GM13976 (cell line): ENCODE measurements around the gene MCAT.

Experiments used
- DNase-seq: peaks from one replicate; pipeline ENCODE4 v3.0.0; 2012; ENCODE audit warnings: low spot score
- CTCF ChIP-seq: IDR thresholded peaks from 2 replicates; pipeline ENCODE4 v1.5.1; 2012; ENCODE audit warnings: borderline replicate concordance, mild to moderate bottlenecking; ENCODE audit not compliant: insufficient read depth; ENCODE audit errors: extremely low read depth, missing control alignments, control extremely low read depth
- in situ Hi-C: fragments of 300-500 bp; cut with MboI; formaldehyde crosslinking; loops from one replicate; pipeline ENCODE4 v1.12.0; 2022; ENCODE audit warnings: low sequenced_read_pairs, mixed read lengths, inconsistent platforms; ENCODE audit not compliant: unreplicated experiment

The MCAT gene, protein sequence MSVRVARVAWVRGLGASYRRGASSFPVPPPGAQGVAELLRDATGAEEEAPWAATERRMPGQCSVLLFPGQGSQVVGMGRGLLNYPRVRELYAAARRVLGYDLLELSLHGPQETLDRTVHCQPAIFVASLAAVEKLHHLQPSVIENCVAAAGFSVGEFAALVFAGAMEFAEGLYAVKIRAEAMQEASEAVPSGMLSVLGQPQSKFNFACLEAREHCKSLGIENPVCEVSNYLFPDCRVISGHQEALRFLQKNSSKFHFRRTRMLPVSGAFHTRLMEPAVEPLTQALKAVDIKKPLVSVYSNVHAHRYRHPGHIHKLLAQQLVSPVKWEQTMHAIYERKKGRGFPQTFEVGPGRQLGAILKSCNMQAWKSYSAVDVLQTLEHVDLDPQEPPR

DNA sequence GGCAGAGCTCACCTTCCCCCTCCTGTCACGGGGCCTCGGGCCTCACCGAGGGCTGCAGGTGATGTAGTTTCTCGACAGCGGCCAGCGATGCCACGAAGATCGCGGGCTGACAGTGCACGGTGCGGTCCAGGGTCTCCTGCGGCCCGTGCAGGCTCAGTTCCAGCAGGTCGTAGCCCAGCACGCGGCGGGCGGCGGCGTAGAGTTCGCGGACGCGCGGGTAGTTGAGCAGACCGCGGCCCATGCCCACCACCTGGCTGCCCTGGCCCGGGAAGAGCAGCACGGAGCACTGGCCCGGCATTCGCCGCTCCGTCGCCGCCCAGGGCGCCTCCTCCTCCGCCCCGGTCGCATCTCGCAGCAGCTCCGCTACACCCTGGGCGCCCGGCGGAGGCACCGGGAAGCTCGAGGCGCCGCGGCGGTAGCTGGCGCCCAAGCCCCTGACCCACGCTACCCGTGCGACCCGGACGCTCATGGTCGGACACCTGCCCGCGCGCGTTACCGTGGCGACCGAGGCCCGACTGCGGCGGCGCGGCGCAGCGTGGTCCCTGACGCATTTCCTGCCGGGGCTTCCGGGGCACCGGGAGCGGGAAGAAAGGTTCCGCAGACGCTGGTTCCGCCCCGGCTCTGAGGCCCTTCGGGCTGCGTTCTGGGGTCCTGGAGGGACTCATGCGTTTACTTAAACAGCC is at the start of gene MCAT:
Gene MCAT, minus strand, starts transcription at position 519 of the 683 bp plus-strand sequence. Its CDS starts 50 bp downstream, at position 469.
- peak; percentile 95 for DNase-seq
- no peak for TF ChIP-seq CTCF
- in situ Hi-C loops, result no loop called here

GRCh38 chr22:43191831-43192230 is 48.6 kb upstream of the MCAT start:
- in situ Hi-C loops, result no loop called here
- no peak for DNase-seq
- no peak for TF ChIP-seq CTCF

- in situ Hi-C loops, result no loop called here
- no peak for TF ChIP-seq CTCF
- no peak for DNase-seq
These were observed 45.8 kb upstream of the MCAT start for GRCh38 chr22:43188829-43189545.

DNA sequence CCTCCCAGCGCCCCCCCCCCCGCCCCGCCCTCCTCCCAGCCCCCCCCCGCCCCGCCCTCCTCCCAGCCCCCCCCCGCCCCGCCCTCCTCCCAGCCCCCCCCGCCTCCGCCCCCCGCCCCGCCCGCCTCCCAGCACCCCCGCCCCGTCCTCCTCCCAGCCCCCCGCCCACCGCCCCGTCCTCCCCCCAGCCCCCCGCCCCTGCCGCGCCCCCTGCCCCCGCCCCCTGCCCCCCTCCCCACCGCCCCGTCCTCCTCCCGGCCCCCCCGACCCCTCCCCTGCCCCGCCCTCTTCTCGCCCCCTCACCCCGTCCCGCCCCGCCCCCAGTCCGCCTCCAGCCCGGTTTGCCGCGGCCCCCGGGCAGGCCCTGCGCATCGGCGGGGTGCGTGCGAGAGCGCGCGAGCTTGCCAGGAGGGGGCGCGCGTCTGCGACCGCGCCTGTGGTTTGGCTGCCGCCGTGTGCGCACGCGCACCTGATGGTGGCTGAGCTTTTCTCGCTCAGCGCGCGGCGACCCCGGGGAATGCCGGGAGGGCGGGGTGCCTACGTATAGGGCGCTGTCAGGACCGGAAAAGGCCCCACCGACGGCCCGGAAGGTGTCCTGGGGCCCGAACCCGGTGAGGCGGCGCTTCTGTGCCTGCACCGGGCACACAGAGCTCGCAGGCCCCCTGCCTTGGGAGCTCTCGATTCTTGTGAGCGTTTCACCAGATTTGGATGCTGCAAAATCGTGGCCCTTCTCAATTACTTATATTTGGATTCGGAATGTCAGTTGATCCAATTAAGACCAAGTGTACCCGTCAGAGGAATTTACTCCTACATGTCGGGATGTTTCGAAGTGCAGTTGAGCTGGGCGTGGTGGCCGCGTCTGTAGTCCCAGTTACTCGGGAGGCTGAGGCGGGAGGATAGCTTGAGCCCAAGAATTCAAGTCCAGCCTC is 44.2 kb upstream of the MCAT start:
- in situ Hi-C loops, result no loop called here
- TF ChIP-seq CTCF, result peak; percentile 92
- DNase-seq, result peak; percentile 98

DNA sequence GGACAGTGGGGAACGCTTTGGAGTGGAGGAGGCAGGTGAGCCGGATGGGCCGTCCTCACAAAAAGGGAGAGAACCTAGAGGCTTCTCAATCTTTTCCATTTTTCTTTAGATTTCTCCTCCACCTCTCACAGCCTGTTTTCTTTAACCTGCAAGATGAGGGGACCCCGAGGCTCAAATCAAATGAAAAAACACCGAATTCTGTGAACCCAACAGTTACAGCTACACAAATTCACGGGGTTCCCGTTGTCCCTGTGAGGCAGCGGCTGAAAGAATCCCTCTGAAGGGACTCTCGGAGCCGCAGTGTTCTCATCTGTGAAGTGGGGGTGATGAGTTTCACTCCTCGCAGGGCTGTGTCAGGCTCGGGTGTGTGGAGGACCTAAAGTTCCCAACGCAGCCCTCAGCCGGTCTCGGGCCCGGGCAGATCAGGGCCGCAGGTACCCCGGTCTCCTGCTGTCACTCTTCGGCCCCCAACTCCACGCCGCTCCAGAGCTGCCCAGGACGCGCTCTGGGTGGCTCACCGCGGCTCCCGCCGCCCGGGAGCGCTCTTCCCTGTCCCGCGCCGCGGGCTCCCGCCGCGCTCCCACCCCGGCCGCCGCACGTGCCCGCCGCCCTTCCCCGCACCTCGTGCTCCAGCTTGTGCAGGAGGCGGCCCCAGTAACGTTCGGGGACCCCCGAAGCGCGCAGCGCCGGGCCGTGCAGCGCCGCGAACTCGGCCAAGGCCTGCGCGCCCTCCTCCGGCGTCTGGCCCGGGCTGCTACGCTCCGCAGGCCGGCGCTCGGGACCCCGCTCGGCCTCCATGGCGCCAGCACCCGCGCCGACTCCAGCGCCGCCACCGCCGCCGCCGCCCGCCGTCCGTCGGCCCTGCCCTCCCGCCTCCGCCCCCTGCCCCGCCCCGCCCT is 43.3 kb upstream of the MCAT start, which contains the start of gene TTLL12:
Gene TTLL12, minus strand, starts transcription at position 863 of the 899 bp plus-strand sequence. Its CDS starts 65 bp downstream, at position 798.
- TF ChIP-seq CTCF, result no peak
- DNase-seq, result peak; percentile 92
- in situ Hi-C loops, result no loop called here
